Activated CD4-positive, alpha-beta T cell treated with anti-CD3 and anti-CD28 coated beads, Interleukin-2, amount 50 U/mL, for 16 hours (primary cell): Measurements from ENCODE around the gene IGF2BP1.
"Not testable (repeated sequence)": the region's sequence is repeated elsewhere in the genome, so short reads cannot be mapped to it uniquely, and the experiment has no call there.

Experiments used
- DNase-seq: peaks from one replicate; pipeline ENCODE4 v3.0.0-alpha.2; 2020

The IGF2BP1 gene

GRCh38 chr17:49021768-49022103, 24.6 kb downstream of the IGF2BP1 start:
- no peak for DNase-seq

- DNase-seq, result no peak
Measured at GRCh38 chr17:49022391-49022941, 25.3 kb downstream of the IGF2BP1 start.

- no peak for DNase-seq
Measured at GRCh38 chr17:49024523-49024922, 27.3 kb downstream of the IGF2BP1 start.

DNA sequence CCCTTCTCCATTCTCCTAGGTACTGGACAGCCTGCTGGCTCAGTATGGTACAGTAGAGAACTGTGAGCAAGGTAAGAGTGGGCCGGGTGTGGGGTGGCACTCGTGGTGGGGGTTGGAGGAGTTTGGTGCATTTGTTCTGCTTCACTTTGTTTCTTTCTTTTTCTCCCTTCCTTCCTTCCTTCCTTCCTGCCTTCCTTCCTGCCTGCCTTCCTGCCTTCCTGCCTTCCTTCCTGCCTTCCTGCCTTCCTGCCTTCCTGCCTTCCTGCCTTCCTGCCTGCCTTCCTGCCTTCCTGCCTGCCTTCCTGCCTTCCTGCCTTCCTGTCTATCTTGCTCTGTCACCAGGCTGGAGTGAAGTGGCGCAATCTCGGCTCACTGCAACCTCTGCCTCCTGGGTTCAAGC, 29.3 kb downstream of the IGF2BP1 start:
- not testable (repeated sequence) for DNase-seq

DNA sequence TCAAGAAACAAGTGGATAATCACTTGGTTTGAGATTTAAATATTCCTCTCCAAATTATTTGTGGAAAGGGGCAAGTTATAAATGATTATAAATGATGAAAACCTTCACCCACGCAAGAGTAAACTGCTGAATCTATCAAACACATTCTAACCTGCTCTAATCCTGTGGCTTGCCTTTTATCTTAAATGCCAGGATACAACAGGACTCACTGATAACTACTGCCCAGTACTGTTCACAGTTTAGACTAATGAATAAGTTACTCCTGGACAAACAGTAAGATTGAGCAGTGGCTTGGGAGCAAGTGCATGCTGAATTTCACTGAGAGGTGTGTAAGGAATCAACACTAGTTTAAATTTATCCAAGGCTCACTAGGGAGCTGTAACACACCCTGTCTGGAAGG, 31.1 kb downstream of the IGF2BP1 start:
- DNase-seq, result no peak

DNA sequence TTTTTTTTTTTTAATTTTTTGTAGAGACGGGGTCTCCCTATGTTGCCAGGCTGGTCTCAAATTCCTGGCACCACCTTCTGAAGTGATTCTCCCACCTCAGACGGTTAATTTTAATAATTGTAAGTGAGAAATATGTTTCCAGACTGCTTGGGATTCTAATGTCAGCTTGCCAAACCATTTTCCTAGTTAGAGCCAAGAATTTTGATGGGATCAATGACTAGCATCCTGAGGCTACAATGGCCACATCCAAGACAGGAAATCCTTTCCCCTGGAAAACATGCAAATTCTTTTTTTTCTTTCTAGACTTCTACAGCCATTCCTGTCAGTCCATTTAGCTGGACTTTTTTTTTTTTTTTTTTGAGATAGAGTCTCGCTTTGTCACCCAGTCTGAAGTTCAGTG, 32.6 kb downstream of the IGF2BP1 start:
- no peak for DNase-seq

GRCh38 chr17:49031965-49032928, 35.1 kb downstream of the IGF2BP1 start:
- DNase-seq, result peak; percentile 73

DNA sequence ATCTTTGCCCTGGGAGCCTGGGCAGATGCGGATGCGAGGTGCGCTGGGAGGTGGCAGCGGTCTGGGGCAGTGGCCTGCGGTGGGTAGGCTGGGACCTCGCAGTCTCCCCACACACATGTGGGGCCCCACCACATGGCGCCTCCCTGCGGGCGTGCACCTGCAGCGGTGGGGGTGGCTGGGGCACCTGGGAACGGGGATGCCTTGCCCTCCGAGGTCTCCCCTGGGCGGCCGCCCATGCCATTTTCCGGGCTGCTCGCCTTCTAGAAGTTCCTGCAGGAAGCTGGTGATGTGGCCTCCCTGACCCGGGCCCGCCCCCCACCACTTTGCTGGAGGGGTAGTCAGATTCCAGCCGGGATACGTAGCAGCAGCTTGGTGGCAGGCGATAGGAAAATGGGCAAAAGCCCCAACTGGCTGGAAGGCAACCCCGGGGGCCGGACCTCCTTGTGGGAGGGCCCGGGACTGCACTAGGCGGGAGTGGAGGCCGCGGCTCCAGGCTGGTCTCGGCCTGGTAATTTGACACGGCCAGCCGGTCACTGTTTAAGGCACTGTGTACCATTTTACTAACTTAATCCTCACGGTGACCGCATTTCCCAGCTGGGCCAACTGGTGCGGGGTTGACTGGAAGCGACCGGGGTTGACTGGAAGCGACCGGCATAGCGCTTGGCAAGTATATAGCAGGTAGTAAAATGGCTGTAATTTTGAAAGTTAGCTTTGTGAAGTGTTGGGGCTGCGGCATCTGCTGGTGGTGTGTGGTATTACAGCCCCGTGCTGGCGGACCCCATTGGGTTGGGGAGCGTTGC, 38.5 kb downstream of the IGF2BP1 start:
- DNase-seq, result peak; percentile 44

GRCh38 chr17:49036270-49036626, 39.1 kb downstream of the IGF2BP1 start:
- no peak for DNase-seq

GRCh38 chr17:49038138-49038537, 41.0 kb downstream of the IGF2BP1 start:
- no peak for DNase-seq

- no peak for DNase-seq
Measured at GRCh38 chr17:49038544-49038943, 41.4 kb downstream of the IGF2BP1 start.

DNA sequence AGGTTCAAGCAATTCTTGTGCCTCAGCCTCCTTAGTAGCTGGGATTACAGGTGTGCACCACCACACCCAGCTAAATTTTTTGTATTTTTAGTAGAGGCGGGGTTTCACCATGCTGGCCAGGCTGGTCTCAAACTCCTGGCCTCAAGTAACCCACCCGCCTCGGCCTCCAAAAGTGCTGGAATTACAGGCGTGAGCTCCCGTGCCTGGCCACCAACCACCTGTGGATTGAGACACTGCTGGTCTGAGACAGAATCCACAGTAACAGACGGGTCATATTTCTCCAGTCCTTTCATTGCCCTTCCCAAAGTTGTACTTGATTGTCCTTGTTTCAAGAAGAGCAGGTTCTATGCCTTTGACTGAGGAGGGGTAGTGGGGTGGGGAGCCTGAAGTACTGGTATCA, 42.3 kb downstream of the IGF2BP1 start:
- DNase-seq, result not testable (repeated sequence)

GRCh38 chr17:49041527-49041926, 44.3 kb downstream of the IGF2BP1 start:
- DNase-seq, result no peak

DNA sequence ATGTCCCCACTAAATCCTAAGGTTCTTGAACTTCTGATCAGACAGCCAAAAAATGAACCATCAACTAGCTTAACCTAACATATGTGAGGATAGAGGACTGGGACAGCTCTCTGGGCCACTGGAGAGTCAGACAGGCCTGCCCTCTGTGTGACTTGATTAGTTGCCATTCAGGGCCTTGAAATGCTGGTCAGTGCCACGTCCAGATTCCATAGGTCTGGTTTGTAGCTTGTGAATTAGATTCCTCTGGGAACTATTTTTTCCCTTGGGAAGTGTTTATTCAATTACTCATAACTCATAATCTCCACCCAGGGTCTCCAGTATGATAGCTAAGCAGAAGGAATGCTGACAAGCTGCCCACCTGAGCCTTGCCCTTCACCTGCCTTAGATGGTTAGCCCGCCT, 48.2 kb downstream of the IGF2BP1 start:
- no peak for DNase-seq

GRCh38 chr17:49046912-49047311, 49.7 kb downstream of the IGF2BP1 start:
- no peak for DNase-seq

- no peak for DNase-seq
Measured at GRCh38 chr17:49049265-49049664, 52.1 kb downstream of the IGF2BP1 start.

- no peak for DNase-seq
Measured at GRCh38 chr17:49050611-49051010, 53.4 kb downstream of the IGF2BP1 start.

DNA sequence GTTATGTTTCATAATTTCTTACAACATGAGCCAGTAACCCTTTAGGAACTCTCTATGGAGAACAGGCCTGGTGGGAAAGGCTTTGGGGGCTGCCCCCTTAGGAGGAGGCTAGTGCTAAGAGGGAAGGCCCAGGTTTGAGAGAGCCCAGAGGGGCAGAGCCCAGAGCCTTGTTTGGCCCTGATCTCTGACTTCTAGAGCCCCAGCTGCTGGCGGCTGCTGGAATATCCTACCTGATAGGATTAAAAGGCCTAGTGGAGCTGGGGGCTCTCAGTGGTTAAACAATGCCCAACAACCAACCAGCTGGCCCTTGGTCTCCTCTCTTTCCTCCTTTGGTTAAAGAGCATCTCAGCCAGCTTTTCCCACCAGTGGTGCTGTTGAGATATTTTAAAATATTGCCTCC, 54.1 kb downstream of the IGF2BP1 start:
- no peak for DNase-seq

- no peak for DNase-seq
Measured at GRCh38 chr17:49053171-49053829, 56.1 kb downstream of the IGF2BP1 start.

- DNase-seq, result no peak
Measured at GRCh38 chr17:49054342-49055092, 57.3 kb downstream of the IGF2BP1 start.

DNA sequence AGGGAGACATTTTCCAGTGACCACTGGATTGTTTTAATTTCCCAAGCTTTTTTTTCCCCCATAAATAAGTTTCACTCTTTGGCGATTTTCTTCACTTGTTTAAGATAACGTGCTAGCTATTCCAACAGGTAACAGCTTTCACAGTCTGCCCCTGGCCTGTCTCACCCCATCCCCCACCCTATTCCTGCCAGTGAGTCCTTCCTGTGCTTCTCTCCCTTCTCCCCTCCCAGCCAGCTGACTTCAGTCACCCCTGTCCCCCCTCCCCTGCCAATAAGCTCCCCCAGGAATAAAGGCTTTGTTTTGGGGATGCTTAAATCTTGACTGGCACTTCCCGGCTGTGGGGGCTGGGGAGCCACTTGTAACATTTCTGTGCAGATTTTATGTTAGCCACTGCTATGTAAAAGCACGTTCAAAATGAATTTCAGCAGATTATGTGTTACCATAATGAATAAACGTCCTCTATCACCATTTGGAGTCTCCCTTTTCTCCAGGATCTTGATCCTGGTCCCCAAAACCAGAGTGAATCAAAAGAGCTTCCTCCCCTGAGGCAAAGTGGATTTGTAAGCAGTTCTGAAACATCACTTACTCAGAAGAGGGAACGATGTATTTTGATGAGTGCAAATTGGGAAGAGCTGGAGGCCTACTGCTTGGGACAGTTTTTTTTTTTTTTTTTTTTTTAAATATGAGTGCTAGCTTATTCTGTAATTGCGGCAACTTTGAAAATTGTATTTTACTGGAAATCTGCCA, 58.2 kb downstream of the IGF2BP1 start:
- DNase-seq, result no peak

DNA sequence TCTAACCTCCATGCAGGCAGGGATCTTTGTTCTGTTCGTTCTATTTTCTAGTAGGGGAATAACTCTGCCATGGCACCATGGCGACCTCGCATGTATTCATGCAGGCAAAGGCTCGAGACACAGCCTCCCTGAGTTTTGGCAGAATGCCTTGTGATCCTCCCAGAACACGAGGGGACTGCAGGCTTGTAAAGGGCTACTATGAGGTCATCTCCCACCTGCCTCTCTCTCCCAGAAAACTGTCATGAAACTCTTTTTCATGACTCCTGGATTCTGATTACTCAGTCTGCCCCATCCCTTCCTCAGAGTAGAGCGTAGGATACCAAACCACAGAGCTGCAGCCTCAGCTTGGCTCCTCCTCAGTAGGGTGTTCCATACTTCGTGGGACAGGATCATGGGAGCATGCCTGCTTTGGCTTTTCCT, 64.3 kb downstream of the IGF2BP1 start:
- no peak for DNase-seq
